GM12878 (cell line): Measurements from ENCODE around the gene PPDPF. TPM values are rescaled to one million over a fixed set of nuclear protein-coding genes. Genes with fewer than 3 reads are reported as not detected.

Source experiments
- CREM ChIP-seq: IDR thresholded peaks from 2 replicates; pipeline ENCODE4 v1.6.1; 2014; ENCODE audit warnings: antibody characterized with exemption, low read depth
- E4F1 ChIP-seq: fragments of 450-650 bp; IDR thresholded peaks from 2 replicates; pipeline ENCODE4 v1.6.1; 2018; ENCODE audit warnings: borderline replicate concordance, mild to moderate bottlenecking; ENCODE audit not compliant: partially characterized antibody
- EGR1 ChIP-seq, 2 experiments: IDR thresholded peaks; 1 replicate in 1 of 2; 2 replicates in 1 of 2; pipeline ENCODE4 v1.6.1; 2011 to 2012; ENCODE audit warnings: low read depth in 2 of 2, low read length in 2 of 2, borderline replicate concordance in 1 of 2, mild to moderate bottlenecking in 1 of 2, moderate library complexity in 1 of 2
- GATAD2B ChIP-seq: fragments of 450-650 bp; conservative IDR thresholded peaks from 2 replicates; pipeline ENCODE4 v1.6.1; 2017; ENCODE audit warnings: low read depth, mild to moderate bottlenecking, moderate library complexity
- HDAC6 ChIP-seq: fragments of 200-600 bp; sonication (generic); IDR thresholded peaks from one replicate; pipeline ENCODE4 v1.8.0; 2017; ENCODE audit warnings: antibody characterized with exemption; ENCODE audit not compliant: unreplicated experiment
- IKZF2 ChIP-seq, 2 experiments: fragments of 450-650 bp; IDR thresholded peaks; 2 replicates each; pipeline ENCODE4 v1.6.1; 2017; ENCODE audit warnings: mild to moderate bottlenecking in 2 of 2, moderate library complexity in 2 of 2
- IRF3 ChIP-seq: fragments of 450-650 bp; IDR thresholded peaks from 2 replicates; pipeline ENCODE4 v1.6.1; 2014; ENCODE audit warnings: mild to moderate bottlenecking
- KLF5 ChIP-seq: fragments of 450-650 bp; IDR thresholded peaks from 2 replicates; pipeline ENCODE4 v1.6.1; 2014; ENCODE audit warnings: mild to moderate bottlenecking; ENCODE audit not compliant: partially characterized antibody
- MTA2 ChIP-seq: fragments of 450-650 bp; IDR thresholded peaks from 2 replicates; pipeline ENCODE4 v1.6.1; 2016; ENCODE audit warnings: low read depth, mild to moderate bottlenecking, moderate library complexity
- MYC ChIP-seq: IDR thresholded peaks from 2 replicates; pipeline ENCODE4 v1.6.1; 2011; ENCODE audit warnings: mild to moderate bottlenecking, low read length, moderate library complexity, inconsistent platforms; ENCODE audit not compliant: insufficient read depth, insufficient replicate concordance, insufficient read length, severe bottlenecking
- NFYB ChIP-seq: IDR thresholded peaks from 2 replicates; pipeline ENCODE4 v1.6.1; 2011; ENCODE audit warnings: low read depth, mild to moderate bottlenecking, low read length, improper control_type of control experiment, moderate library complexity; ENCODE audit not compliant: insufficient read depth
- NR2C2 ChIP-seq: IDR thresholded peaks from 2 replicates; pipeline ENCODE4 v1.6.1; 2011; ENCODE audit warnings: borderline replicate concordance, low read depth; ENCODE audit not compliant: control insufficient read depth, insufficient read length
- POU2F2 ChIP-seq: IDR thresholded peaks from 3 replicates; pipeline ENCODE4 v1.6.1; 2011; ENCODE audit warnings: low read depth, mild to moderate bottlenecking, low read length, borderline replicate concordance
- PRDM15 ChIP-seq: fragments of 450-650 bp; formaldehyde crosslinking; IDR thresholded peaks from 2 replicates; pipeline ENCODE4 v1.4.0; 2020; ENCODE audit warnings: mild to moderate bottlenecking, moderate library complexity
- RAD51 ChIP-seq: fragments of 450-650 bp; IDR thresholded peaks from 2 replicates; pipeline ENCODE4 v1.6.1; 2016; ENCODE audit warnings: moderate library complexity, mild to moderate bottlenecking, inconsistent platforms
- RFX5 ChIP-seq: IDR thresholded peaks from 2 replicates; pipeline ENCODE4 v1.6.1; 2011; ENCODE audit warnings: low read depth, low read length, improper control_type of control experiment
- RUNX3 ChIP-seq: IDR thresholded peaks from 2 replicates; pipeline ENCODE4 v1.6.1; 2012; ENCODE audit warnings: low read length, inconsistent platforms
- TBL1XR1 ChIP-seq: IDR thresholded peaks from 2 replicates; pipeline ENCODE4 v1.6.1; 2012; ENCODE audit warnings: low read depth, low read length, improper control_type of control experiment
- TCF3 ChIP-seq: IDR thresholded peaks from 2 replicates; pipeline ENCODE4 v1.6.1; 2012; ENCODE audit warnings: low read depth, mild to moderate bottlenecking, low read length, borderline replicate concordance; ENCODE audit not compliant: insufficient read depth
- ZNF217 ChIP-seq: fragments of 450-650 bp; IDR thresholded peaks from 2 replicates; pipeline ENCODE4 v1.6.1; 2017; ENCODE audit warnings: antibody characterized with exemption, mild to moderate bottlenecking
- polyA plus RNA-seq, 11 experiments: library from polyadenylated mRNA; depleted of rRNA in 4 of 11; unstranded in 6 of 11; stranded (reverse) in 5 of 11; fragments of >200 nt; fragmentation: Nextera tagmentation in 4 of 11; fragmentation: Illumina TruSeq in 1 of 11; extraction: Ambion mirVana in 4 of 11; extraction: Trizol in 1 of 11; gene quantifications; 1 replicate in 1 of 11; 2 replicates in 10 of 11; pipeline versions ENCODE4 v1.2.1 to v1.2.3, GENCODE V29; 2011 to 2016; ENCODE audit warnings: inconsistent platforms in 2 of 11, missing spikeins in 2 of 11, low read depth in 1 of 11
- total RNA-seq, 4 experiments: library from RNA; depleted of rRNA in 3 of 4; stranded (reverse); fragments of >200 nt in 3 of 4; fragmentation: Illumina TruSeq in 1 of 4; extraction: Trizol in 1 of 4; gene quantifications; 2 replicates each; pipeline versions ENCODE4 v1.2.1 to v1.2.3, GENCODE V29; 2013 to 2021
- TF ChIP-seq, protein P1 (sequence below): IDR thresholded peaks from 2 replicates; pipeline ENCODE4 v1.6.1; 2012; ENCODE audit warnings: low read depth, low read length, improper control_type of control experiment

Gene PPDPF
- total and polyA plus RNA-seq, 10 of the 15 experiments (the other 5 are each of a cell fraction or from before 2014, with no cell fraction given), result 0.32 to 154 (median 22.8) TPM

DNA sequence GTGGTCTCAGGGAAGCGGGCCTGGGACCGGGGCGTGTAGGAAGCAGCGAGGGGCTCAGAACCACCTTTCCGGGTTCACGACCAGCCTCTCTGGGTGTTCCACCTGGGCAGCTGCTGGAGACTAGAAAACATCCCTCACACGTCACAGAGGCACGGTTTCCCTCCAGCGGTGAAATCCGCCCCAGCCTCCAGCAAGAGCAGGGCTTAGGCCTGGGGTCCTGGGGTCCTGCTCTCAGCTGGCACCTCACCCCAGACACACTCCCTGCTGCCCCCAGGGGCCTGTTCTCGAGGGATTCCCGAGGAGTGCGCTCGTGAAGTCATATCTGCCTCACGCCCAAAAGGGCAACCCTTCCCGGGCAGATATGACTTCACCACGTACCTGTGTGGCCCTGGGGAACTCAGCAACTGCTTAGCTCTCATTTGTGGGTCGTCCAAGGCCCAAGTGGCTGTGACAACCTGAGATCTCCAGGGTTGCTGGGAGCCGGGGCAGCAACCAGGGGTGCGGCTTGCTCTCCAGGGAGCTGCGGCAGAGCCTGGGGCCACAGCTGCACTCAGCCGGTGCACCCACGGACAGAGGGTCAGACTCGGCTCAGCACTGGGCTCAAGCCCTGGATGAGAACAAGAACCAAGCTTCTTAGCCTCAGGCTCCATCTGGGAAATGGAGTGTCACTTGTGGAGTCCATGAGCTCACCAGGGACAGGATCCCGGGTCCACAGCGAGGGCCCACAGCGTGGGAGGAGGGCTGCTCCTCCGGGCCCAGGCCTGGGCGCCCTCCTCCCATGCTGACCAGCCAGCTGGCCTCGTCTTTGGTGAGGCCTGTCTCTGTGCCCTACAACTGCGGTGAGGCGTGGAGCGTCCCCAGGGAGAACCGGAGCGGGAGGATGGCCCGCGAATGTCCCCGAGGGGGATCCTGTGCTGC lies 34.1 kb downstream of the PPDPF start (continued):
- TF ChIP-seq POU2F2 (no peak), TCF3 (0 out of 2 replicates have a peak, but pooled peaks have one; percentile 55), GATAD2B (peak; percentile 19; the same call in 1 of the 2 replicates), KLF5 (no peak), ZNF217 (no peak), NFYB (no peak), CREM (no peak), IKZF2 (IDR thresholded peaks at IDR 0.05) (no peak), E4F1 (no peak), RUNX3 (peak; percentile 25; the same call in 1 of the 2 replicates), IRF3 (no peak), HDAC6 (no peak), RAD51 (no peak), TBL1XR1 (no peak), EGR1 (IDR thresholded peaks at IDR 0.05; ENCODE audit: borderline replicate concordance in 1 of 2, low read depth in 2 of 2, low read length in 2 of 2) (no peak), PRDM15 (no peak), MTA2 (no peak), MYC (no peak), RFX5 (no peak), NR2C2 (no peak)
- TF ChIP-seq, protein P1, sequence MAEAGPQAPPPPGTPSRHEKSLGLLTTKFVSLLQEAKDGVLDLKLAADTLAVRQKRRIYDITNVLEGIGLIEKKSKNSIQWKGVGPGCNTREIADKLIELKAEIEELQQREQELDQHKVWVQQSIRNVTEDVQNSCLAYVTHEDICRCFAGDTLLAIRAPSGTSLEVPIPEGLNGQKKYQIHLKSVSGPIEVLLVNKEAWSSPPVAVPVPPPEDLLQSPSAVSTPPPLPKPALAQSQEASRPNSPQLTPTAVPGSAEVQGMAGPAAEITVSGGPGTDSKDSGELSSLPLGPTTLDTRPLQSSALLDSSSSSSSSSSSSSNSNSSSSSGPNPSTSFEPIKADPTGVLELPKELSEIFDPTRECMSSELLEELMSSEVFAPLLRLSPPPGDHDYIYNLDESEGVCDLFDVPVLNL, result no peak
